Activated naive CD8-positive, alpha-beta T cell treated with anti-CD3 and anti-CD28 coated beads, Interleukin-2, amount 10 ng/mL, durations not matched to agents 7 days and 5 days (primary cell): ENCODE results near the gene HERC2. TPM values are rescaled to one million over a fixed set of nuclear protein-coding genes. Genes with fewer than 3 reads are reported as not detected.
"Not testable (repeated sequence)": the region's sequence is repeated elsewhere in the genome, so short reads cannot be mapped to it uniquely, and the experiment has no call there.

ENCODE experiments used
- ATAC-seq: fragments of 150-1000 bp; cut with Tn5 transposase; one replicate; pipeline ENCODE4 v1.10.0; 2021; ENCODE audit warnings: low read depth, moderate library complexity
- POLR2A ChIA-PET: fragments of 350-600 bp; sonication (Branson Sonifier 250); formaldehyde crosslinking; loops from one replicate; lab custom pipeline; 2021; ENCODE audit warnings: antibody characterized with exemption; lab: Charles Lee
- DNase-seq: peaks from one replicate; pipeline ENCODE4 v3.0.0; 2021
- H3K27ac Mint-ChIP-seq: one replicate; pipeline ENCODE4 v1.8.0; 2022; ENCODE audit warnings: mild to moderate bottlenecking, mixed read lengths
- H3K27me3 Mint-ChIP-seq: one replicate; pipeline ENCODE4 v1.8.0; 2022; ENCODE audit warnings: mild to moderate bottlenecking, moderate library complexity, mixed read lengths
- H3K36me3 Mint-ChIP-seq: one replicate; pipeline ENCODE4 v1.8.0; 2021; ENCODE audit warnings: mild to moderate bottlenecking, mixed read lengths
- H3K4me1 Mint-ChIP-seq: one replicate; pipeline ENCODE4 v1.8.0; 2021; ENCODE audit warnings: mixed read lengths
- H3K4me3 Mint-ChIP-seq: one replicate; pipeline ENCODE4 v1.8.0; 2022; ENCODE audit warnings: mild to moderate bottlenecking, moderate library complexity, mixed read lengths
- H3K9me3 Mint-ChIP-seq: one replicate; pipeline ENCODE4 v1.8.0; 2021; ENCODE audit warnings: mixed read lengths
- total RNA-seq, 2 experiments: library from RNA; stranded (reverse); gene quantifications; one replicate each; pipeline ENCODE4 v1.2.3, GENCODE V29; 2021

The HERC2 gene
- total RNA-seq, 2 experiments from 2014 or later, result 43.0 to 47.0 TPM

- no peak overlapping the region for H3K27ac Mint-ChIP-seq
- POLR2A ChIA-PET, result no interaction called here
- no peaks in the 10 kb centered on the region for H3K27me3 Mint-ChIP-seq
- H3K36me3 Mint-ChIP-seq, result peaks cover 17% of the 10 kb centered on the region
- DNase-seq (no peak), ATAC-seq (no peak)
- H3K4me3 Mint-ChIP-seq, result no peak overlapping the region
- no peaks in the 10 kb centered on the region for H3K4me1 Mint-ChIP-seq
- no peaks in the 10 kb centered on the region for H3K9me3 Mint-ChIP-seq
These were observed 93.9 kb downstream of the HERC2 start for GRCh38 chr15:28228096-28228495.

GRCh38 chr15:28227303-28227702, 94.7 kb downstream of the HERC2 start:
- H3K9me3 Mint-ChIP-seq, POLR2A ChIA-PET: not testable (repeated sequence)

GRCh38 chr15:28222612-28223011, 99.4 kb downstream of the HERC2 start:
- peaks cover 18% of the 10 kb centered on the region for H3K36me3 Mint-ChIP-seq
- H3K27ac Mint-ChIP-seq, POLR2A ChIA-PET, H3K4me1 Mint-ChIP-seq, H3K27me3 Mint-ChIP-seq, ATAC-seq, H3K9me3 Mint-ChIP-seq, DNase-seq, H3K4me3 Mint-ChIP-seq: not testable (repeated sequence)

More at GRCh38 chr15:28227303-28227702, 94.7 kb downstream of the HERC2 start:
- H3K27me3 Mint-ChIP-seq, H3K27ac Mint-ChIP-seq, H3K4me3 Mint-ChIP-seq, DNase-seq, ATAC-seq, H3K4me1 Mint-ChIP-seq: not testable (repeated sequence)
- H3K36me3 Mint-ChIP-seq, result peaks cover 17% of the 10 kb centered on the region

GRCh38 chr15:28221696-28222095, 100.3 kb downstream of the HERC2 start:
- peaks cover 17% of the 10 kb centered on the region for H3K36me3 Mint-ChIP-seq
- H3K4me3 Mint-ChIP-seq, H3K4me1 Mint-ChIP-seq, H3K9me3 Mint-ChIP-seq, DNase-seq, H3K27ac Mint-ChIP-seq, ATAC-seq, POLR2A ChIA-PET, H3K27me3 Mint-ChIP-seq: not testable (repeated sequence)

GRCh38 chr15:28219116-28219515, 102.9 kb downstream of the HERC2 start:
- H3K4me3 Mint-ChIP-seq, result no peak overlapping the region
- peaks cover 6% of the 10 kb centered on the region for H3K36me3 Mint-ChIP-seq
- no peaks in the 10 kb centered on the region for H3K27me3 Mint-ChIP-seq
- H3K9me3 Mint-ChIP-seq, result no peaks in the 10 kb centered on the region
- DNase-seq (no peak), ATAC-seq (no peak)
- no peak overlapping the region for H3K27ac Mint-ChIP-seq
- H3K4me1 Mint-ChIP-seq, result no peaks in the 10 kb centered on the region
- POLR2A ChIA-PET, result no interaction called here

- H3K9me3 Mint-ChIP-seq, H3K4me3 Mint-ChIP-seq, POLR2A ChIA-PET, H3K36me3 Mint-ChIP-seq, H3K4me1 Mint-ChIP-seq, DNase-seq, H3K27ac Mint-ChIP-seq, ATAC-seq, H3K27me3 Mint-ChIP-seq: not testable (repeated sequence)
These were observed 104.9 kb downstream of the HERC2 start for GRCh38 chr15:28216946-28217546.

GRCh38 chr15:28215521-28215920, 106.5 kb downstream of the HERC2 start:
- H3K9me3 Mint-ChIP-seq, H3K36me3 Mint-ChIP-seq, ATAC-seq, H3K4me3 Mint-ChIP-seq, H3K4me1 Mint-ChIP-seq, POLR2A ChIA-PET, H3K27me3 Mint-ChIP-seq, H3K27ac Mint-ChIP-seq, DNase-seq: not testable (repeated sequence)

- H3K9me3 Mint-ChIP-seq, DNase-seq, H3K4me1 Mint-ChIP-seq, ATAC-seq, H3K4me3 Mint-ChIP-seq, H3K36me3 Mint-ChIP-seq, POLR2A ChIA-PET, H3K27me3 Mint-ChIP-seq, H3K27ac Mint-ChIP-seq: not testable (repeated sequence)
These were observed 107.8 kb downstream of the HERC2 start for GRCh38 chr15:28214006-28214790.

- H3K9me3 Mint-ChIP-seq, DNase-seq, H3K4me1 Mint-ChIP-seq, H3K4me3 Mint-ChIP-seq, POLR2A ChIA-PET, H3K27ac Mint-ChIP-seq, H3K27me3 Mint-ChIP-seq, ATAC-seq, H3K36me3 Mint-ChIP-seq: not testable (repeated sequence)
These were observed 108.6 kb downstream of the HERC2 start for GRCh38 chr15:28213393-28213792.

- Mint-ChIP-seq H3K9me3 (no peaks in the 10 kb centered on the region), H3K36me3 (peaks cover 2% of the 10 kb centered on the region), H3K27ac (no peak overlapping the region), H3K4me1 (no peaks in the 10 kb centered on the region), H3K4me3 (no peak overlapping the region), H3K27me3 (no peaks in the 10 kb centered on the region)
- POLR2A ChIA-PET, result no interaction called here
- DNase-seq (no peak), ATAC-seq (no peak)
These were observed 113.4 kb downstream of the HERC2 start for GRCh38 chr15:28208583-28208982.

- H3K27ac Mint-ChIP-seq, DNase-seq, POLR2A ChIA-PET, H3K27me3 Mint-ChIP-seq, ATAC-seq, H3K4me3 Mint-ChIP-seq, H3K36me3 Mint-ChIP-seq, H3K9me3 Mint-ChIP-seq, H3K4me1 Mint-ChIP-seq: not testable (repeated sequence)
These were observed 116.3 kb downstream of the HERC2 start for GRCh38 chr15:28205640-28206039.

GRCh38 chr15:28203055-28203828, 118.7 kb downstream of the HERC2 start:
- H3K27ac Mint-ChIP-seq, H3K4me1 Mint-ChIP-seq, H3K36me3 Mint-ChIP-seq, ATAC-seq, H3K9me3 Mint-ChIP-seq, H3K27me3 Mint-ChIP-seq, POLR2A ChIA-PET, H3K4me3 Mint-ChIP-seq, DNase-seq: not testable (repeated sequence)

GRCh38 chr15:28202124-28202523, 119.9 kb downstream of the HERC2 start:
- H3K4me3 Mint-ChIP-seq, DNase-seq, H3K9me3 Mint-ChIP-seq, H3K27me3 Mint-ChIP-seq, H3K27ac Mint-ChIP-seq, H3K4me1 Mint-ChIP-seq, ATAC-seq, POLR2A ChIA-PET: not testable (repeated sequence)
- peaks cover 11% of the 10 kb centered on the region for H3K36me3 Mint-ChIP-seq
